ENCODE data around the gene GLDC. TPM values are rescaled to one million over a fixed set of nuclear protein-coding genes. Genes with fewer than 3 reads are reported as not detected.
A peak's percentile ranks its signal among the peaks of the same experiment; 100 is the strongest.

Gene GLDC
- total RNA-seq, 1 donor from 2014 or later = 8.9 TPM

GRCh38 chr9:6687180-6687579 is 41.7 kb upstream of the GLDC start:
- peaks cover 7% of the 10 kb centered on the region for H3K4me1 Mint-ChIP-seq (ENCODE audit: low read depth, unreplicated experiment)
- no peak for FAIRE-seq
- H2AFZ ChIP-seq (ENCODE audit: low read depth, low read length) = no peak overlapping the region
- H3K27me3 ChIP-seq (ENCODE audit: insufficient read depth, low read length) = no peaks in the 10 kb centered on the region
- TF ChIP-seq CTCF (IDR thresholded peaks at IDR 0.05; ENCODE audit: insufficient read depth, low read depth, low read length) = no peak
- TF ChIP-seq EZH2 (IDR thresholded peaks at IDR 0.05; ENCODE audit: insufficient read depth, low read length) = no peak
- H4K20me1 ChIP-seq (ENCODE audit: insufficient read depth, low read length) = no peaks in the 10 kb centered on the region
- H3K36me3 ChIP-seq (ENCODE audit: insufficient read depth, low read length) = peaks cover 3% of the 10 kb centered on the region
- H3K9me3 ChIP-seq (ENCODE audit: insufficient read depth, low read depth, low read length) = no peaks in the 10 kb centered on the region
- H3K36me3 Mint-ChIP-seq (ENCODE audit: low read depth, unreplicated experiment) = no peaks in the 10 kb centered on the region
- H3K4me3 Mint-ChIP-seq (ENCODE audit: unreplicated experiment) = no peak overlapping the region
- H3K9ac ChIP-seq (ENCODE audit: low read length) = no peak overlapping the region
- H3K4me1 ChIP-seq (ENCODE audit: insufficient read depth, low read length) = peaks cover 3% of the 10 kb centered on the region
- no peaks in the 10 kb centered on the region for H3K27me3 Mint-ChIP-seq (ENCODE audit: low read depth, unreplicated experiment)
- H3K27ac Mint-ChIP-seq (ENCODE audit: unreplicated experiment) = no peak overlapping the region
- H3K4me2 ChIP-seq (ENCODE audit: low read length) = no peak overlapping the region
- H3K79me2 ChIP-seq (ENCODE audit: insufficient read depth, low read length) = peaks cover 15% of the 10 kb centered on the region
- DNase-seq (ENCODE audit: low read depth) = no peak
- H3K9me3 Mint-ChIP-seq (ENCODE audit: unreplicated experiment) = no peaks in the 10 kb centered on the region
- H3K27ac ChIP-seq (ENCODE audit: low read depth, low read length) = no peak overlapping the region
- no peak overlapping the region for H3K4me3 ChIP-seq (ENCODE audit: insufficient read depth, low read depth, low read length)

GRCh38 chr9:6686396-6686795 is 40.9 kb upstream of the GLDC start:
- peaks cover 3% of the 10 kb centered on the region for H3K36me3 ChIP-seq (ENCODE audit: insufficient read depth, low read length)
- peaks cover 3% of the 10 kb centered on the region for H3K4me1 ChIP-seq (ENCODE audit: insufficient read depth, low read length)
- Mint-ChIP-seq H3K27ac (ENCODE audit: unreplicated experiment) (no peak overlapping the region), H3K4me3 (ENCODE audit: unreplicated experiment) (no peak overlapping the region), H3K9me3 (ENCODE audit: unreplicated experiment) (no peaks in the 10 kb centered on the region), H3K27me3 (ENCODE audit: low read depth, unreplicated experiment) (no peaks in the 10 kb centered on the region), H3K36me3 (ENCODE audit: low read depth, unreplicated experiment) (no peaks in the 10 kb centered on the region), H3K4me1 (ENCODE audit: low read depth, unreplicated experiment) (peaks cover 7% of the 10 kb centered on the region)
- H2AFZ ChIP-seq (ENCODE audit: low read depth, low read length) = no peak overlapping the region
- no peak overlapping the region for H3K4me2 ChIP-seq (ENCODE audit: low read length)
- H4K20me1 ChIP-seq (ENCODE audit: insufficient read depth, low read length) = no peaks in the 10 kb centered on the region
- H3K4me3 ChIP-seq (ENCODE audit: insufficient read depth, low read depth, low read length) = no peak overlapping the region
- TF ChIP-seq CTCF (IDR thresholded peaks at IDR 0.05; ENCODE audit: insufficient read depth, low read depth, low read length) (peak; percentile 20), EZH2 (IDR thresholded peaks at IDR 0.05; ENCODE audit: insufficient read depth, low read length) (no peak)
- DNase-seq (ENCODE audit: low read depth) (peak; percentile 15), FAIRE-seq (no peak)
- H3K9me3 ChIP-seq (ENCODE audit: insufficient read depth, low read depth, low read length) = no peaks in the 10 kb centered on the region
- H3K9ac ChIP-seq (ENCODE audit: low read length) = no peak overlapping the region
- peaks cover 19% of the 10 kb centered on the region for H3K79me2 ChIP-seq (ENCODE audit: insufficient read depth, low read length)
- H3K27ac ChIP-seq (ENCODE audit: low read depth, low read length) = no peak overlapping the region
- H3K27me3 ChIP-seq (ENCODE audit: insufficient read depth, low read length) = no peaks in the 10 kb centered on the region

- H3K4me1 ChIP-seq (ENCODE audit: insufficient read depth, low read length) = peaks cover 3% of the 10 kb centered on the region
- Mint-ChIP-seq H3K4me1 (ENCODE audit: low read depth, unreplicated experiment) (peaks cover 7% of the 10 kb centered on the region), H3K36me3 (ENCODE audit: low read depth, unreplicated experiment) (no peaks in the 10 kb centered on the region), H3K4me3 (ENCODE audit: unreplicated experiment) (peak overlapping the region; percentile 93), H3K9me3 (ENCODE audit: unreplicated experiment) (no peaks in the 10 kb centered on the region), H3K27me3 (ENCODE audit: low read depth, unreplicated experiment) (no peaks in the 10 kb centered on the region), H3K27ac (ENCODE audit: unreplicated experiment) (peak overlapping the region; percentile 100)
- no peaks in the 10 kb centered on the region for H3K9me3 ChIP-seq (ENCODE audit: insufficient read depth, low read depth, low read length)
- H3K79me2 ChIP-seq (ENCODE audit: insufficient read depth, low read length) = peaks cover 19% of the 10 kb centered on the region
- DNase-seq (ENCODE audit: low read depth) (peak; percentile 14), FAIRE-seq (no peak)
- no peaks in the 10 kb centered on the region for H3K27me3 ChIP-seq (ENCODE audit: insufficient read depth, low read length)
- peak overlapping the region; percentile 74 for H3K4me3 ChIP-seq (ENCODE audit: insufficient read depth, low read depth, low read length)
- no peak for TF ChIP-seq CTCF (IDR thresholded peaks at IDR 0.05; ENCODE audit: insufficient read depth, low read depth, low read length)
- no peak for TF ChIP-seq EZH2 (IDR thresholded peaks at IDR 0.05; ENCODE audit: insufficient read depth, low read length)
- peaks cover 3% of the 10 kb centered on the region for H3K36me3 ChIP-seq (ENCODE audit: insufficient read depth, low read length)
- H3K4me2 ChIP-seq (ENCODE audit: low read length) = peak overlapping the region; percentile 92
- H3K9ac ChIP-seq (ENCODE audit: low read length) = peak overlapping the region; percentile 92
- peak overlapping the region; percentile 93 for H2AFZ ChIP-seq (ENCODE audit: low read depth, low read length)
- no peaks in the 10 kb centered on the region for H4K20me1 ChIP-seq (ENCODE audit: insufficient read depth, low read length)
- peak overlapping the region; percentile 97 for H3K27ac ChIP-seq (ENCODE audit: low read depth, low read length)
Observed at GRCh38 chr9:6681957-6682501, 36.5 kb upstream of the GLDC start.
